IMR-90 (cell line): ENCODE data around the gene POLE3. TPM values are rescaled to one million over a fixed set of nuclear protein-coding genes. Genes with fewer than 3 reads are reported as not detected.

ENCODE experiments used
- ATAC-seq: fragments of 200-7000 bp; cut with Tn5 transposase; 2 replicates; pipeline ENCODE4 v1.9.1; 2020; ENCODE audit warnings: low read depth, mild to moderate bottlenecking, moderate library complexity
- BruUV-seq: library from RNA; stranded (reverse); fragments of 400-500 nt; replicated peaks from 2 replicates; lab custom pipeline; 2021; lab: Mats Ljungman, UMichigan
- CTCF ChIA-PET: fragments of 300-600 bp; formaldehyde crosslinking; extraction: SDS; loops from one replicate; lab custom pipeline; 2021; ENCODE audit warnings: antibody characterized with exemption; lab: Yijun Ruan, JAX
- POLR2A ChIA-PET: fragments of 300-600 bp; sonication (Branson Sonifier 250); formaldehyde crosslinking; loops from one replicate; lab custom pipeline; 2022; ENCODE audit warnings: antibody characterized with exemption; ENCODE audit not compliant: unreplicated experiment; lab: Charles Lee
- DNase-seq: peaks from one replicate; pipeline ENCODE4 v3.0.0; 2013
- H2AFZ ChIP-seq: replicated peaks from 2 replicates; pipeline ENCODE3; 2013; ENCODE audit warnings: low read length, mild to moderate bottlenecking; ENCODE audit not compliant: poor library complexity
- H2AK5ac ChIP-seq: 2 replicates; pipeline ENCODE4 v1.6.1; 2013; ENCODE audit warnings: low read depth, low read length, inconsistent platforms
- H2AK9ac ChIP-seq: replicated peaks from 2 replicates; pipeline ENCODE3; 2013; ENCODE audit warnings: mild to moderate bottlenecking, low read depth, low read length, moderate library complexity; ENCODE audit not compliant: poor library complexity
- H2BK120ac ChIP-seq: 2 replicates; pipeline ENCODE4 v1.6.1; 2013; ENCODE audit warnings: low read depth, low read length, inconsistent platforms
- H2BK15ac ChIP-seq: 3 replicates; pipeline ENCODE4 v1.6.1; 2013; ENCODE audit warnings: low read depth, low read length, inconsistent platforms
- H2BK20ac ChIP-seq: 2 replicates; pipeline ENCODE4 v1.6.1; 2013; ENCODE audit warnings: low read depth, mild to moderate bottlenecking, inconsistent platforms, low read length, moderate library complexity
- H2BK5ac ChIP-seq: 2 replicates; pipeline ENCODE4 v1.6.1; 2013; ENCODE audit warnings: mild to moderate bottlenecking, low read depth, low read length, inconsistent platforms; ENCODE audit not compliant: poor library complexity, severe bottlenecking
- H3K14ac ChIP-seq: replicated peaks from 2 replicates; pipeline ENCODE4 v1.6.1; 2013; ENCODE audit warnings: low read depth, low read length, inconsistent platforms
- H3K18ac ChIP-seq: 2 replicates; pipeline ENCODE4 v1.6.1; 2013; ENCODE audit warnings: low read depth, low read length, control low read depth
- H3K23ac ChIP-seq: 2 replicates; pipeline ENCODE4 v1.6.1; 2013; ENCODE audit warnings: low read depth, low read length, inconsistent platforms
- H3K27ac ChIP-seq: 2 replicates; pipeline ENCODE4 v1.5.1; 2013; ENCODE audit warnings: mild to moderate bottlenecking, control low read depth, low read length; ENCODE audit not compliant: insufficient read depth
- H3K27me3 ChIP-seq: 2 replicates; pipeline ENCODE4 v1.6.1; 2013; ENCODE audit warnings: low read length; ENCODE audit not compliant: control insufficient read depth, insufficient read depth
- H3K36me3 ChIP-seq: 2 replicates; pipeline ENCODE4 v1.6.1; 2013; ENCODE audit warnings: low read length, mixed read lengths; ENCODE audit not compliant: control insufficient read depth, insufficient read depth
- H3K4ac ChIP-seq: 2 replicates; pipeline ENCODE4 v1.6.1; 2013; ENCODE audit warnings: low read depth, low read length, inconsistent platforms
- H3K4me1 ChIP-seq: 2 replicates; pipeline ENCODE4 v1.6.1; 2013; ENCODE audit warnings: low read length, mixed read lengths; ENCODE audit not compliant: control insufficient read depth, insufficient read depth
- H3K4me2 ChIP-seq: 2 replicates; pipeline ENCODE4 v1.6.1; 2013; ENCODE audit warnings: low read depth, mild to moderate bottlenecking, control low read depth, low read length, moderate library complexity
- H3K4me3 ChIP-seq: 2 replicates; pipeline ENCODE4 v1.5.1; 2013; ENCODE audit warnings: low read depth, mild to moderate bottlenecking, control low read depth, low read length, moderate library complexity; ENCODE audit not compliant: insufficient read depth
- H3K56ac ChIP-seq: 2 replicates; pipeline ENCODE4 v1.6.1; 2013; ENCODE audit warnings: low read length, inconsistent platforms; ENCODE audit not compliant: insufficient read depth; ENCODE audit errors: extremely low read depth
- H3K79me1 ChIP-seq, 2 experiments: 2 replicates each; pipeline ENCODE4 v1.6.1; 2013; ENCODE audit warnings: low read length in 2 of 2, inconsistent platforms in 1 of 2, low read depth in 1 of 2
- H3K9ac ChIP-seq: 2 replicates; pipeline ENCODE4 v1.6.1; 2013; ENCODE audit warnings: low read depth, low read length, control low read depth
- H3K9me1 ChIP-seq: 2 replicates; pipeline ENCODE4 v1.6.1; 2013; ENCODE audit warnings: low read length, inconsistent platforms; ENCODE audit not compliant: insufficient read depth
- H3K9me3 ChIP-seq: 2 replicates; pipeline ENCODE4 v1.6.1; 2013; ENCODE audit warnings: low read length; ENCODE audit not compliant: control insufficient read depth, insufficient read depth
- H4K20me1 ChIP-seq: 2 replicates; pipeline ENCODE4 v1.6.1; 2013; ENCODE audit warnings: low read length, inconsistent platforms; ENCODE audit not compliant: insufficient read depth
- H4K5ac ChIP-seq: 2 replicates; pipeline ENCODE4 v1.6.1; 2013; ENCODE audit warnings: mild to moderate bottlenecking, low read depth, low read length, control low read depth
- H4K8ac ChIP-seq, 2 experiments: 2 replicates each; pipeline ENCODE4 v1.6.1; 2013; ENCODE audit warnings: low read depth in 2 of 2, low read length in 2 of 2, control low read depth in 1 of 2, inconsistent platforms in 1 of 2
- H4K91ac ChIP-seq: 2 replicates; pipeline ENCODE4 v1.6.1; 2013; ENCODE audit warnings: low read depth, low read length, inconsistent platforms; ENCODE audit not compliant: insufficient read depth
- CTCF ChIP-seq: conservative IDR thresholded peaks from 2 replicates; pipeline ENCODE4 v1.5.1; 2012; ENCODE audit warnings: mild to moderate bottlenecking, low read depth, low read length, improper control_type of control experiment
- ELK1 ChIP-seq: fragments of 150-350 bp; IDR thresholded peaks from 2 replicates; pipeline ENCODE4 v1.6.1; 2016; ENCODE audit warnings: low read depth, mild to moderate bottlenecking, low read length, moderate library complexity, borderline replicate concordance
- FOS ChIP-seq: fragments of 150-350 bp; IDR thresholded peaks from 2 replicates; pipeline ENCODE4 v1.6.1; 2016; ENCODE audit warnings: low read depth, low read length
- RCOR1 ChIP-seq: IDR thresholded peaks from 2 replicates; pipeline ENCODE4 v1.6.1; 2012; ENCODE audit warnings: mild to moderate bottlenecking, low read length, improper control_type of control experiment; ENCODE audit not compliant: insufficient replicate concordance
- RFX5 ChIP-seq: IDR thresholded peaks from 2 replicates; pipeline ENCODE4 v1.8.0; 2012; ENCODE audit warnings: low read depth, mild to moderate bottlenecking, low read length, moderate library complexity
- WGBS, 2 experiments: methylation state at CpG; one replicate each; pipeline versions ENCODE4 v1.1.5 to v1.1.7; 2013; ENCODE audit warnings: missing lambda C conversion rate in 2 of 2; ENCODE audit not compliant: insufficient read length in 1 of 2; ENCODE audit errors: extremely low coverage in 2 of 2; 5-methylcytosine and 5-hydroxymethylcytosine counted together
- dilution Hi-C: fragments of 300-500 bp; cut with HindIII; formaldehyde crosslinking; loops from one replicate; pipeline ENCODE4 v1.14.3; 2018; ENCODE audit warnings: low sequenced_read_pairs; ENCODE audit not compliant: unreplicated experiment
- in situ Hi-C: fragments of 300-500 bp; cut with MboI; formaldehyde crosslinking; loops from 3 replicates; pipeline ENCODE4 v1.14.3; 2019; ENCODE audit warnings: low sequenced_read_pairs, inconsistent platforms, mixed read lengths
- intact Hi-C: fragments of 100-400 bp; cut with micrococcal nuclease; formaldehyde crosslinking; loops from 2 replicates; pipeline ENCODE4 v1.10.0; 2022
- polyA plus RNA-seq, 3 experiments: library from polyadenylated mRNA; depleted of rRNA; stranded (reverse); fragments of >200 nt; gene quantifications; 2 replicates each; pipeline ENCODE4 v1.2.3, GENCODE V29; 2012; ENCODE audit warnings: low replicate concordance in 1 of 3
- total RNA-seq: library from RNA; depleted of rRNA; stranded (reverse); fragments of >200 nt; gene quantifications from 2 replicates; pipeline ENCODE4 v1.2.3, GENCODE V29; 2012

Gene POLE3
- total and polyA plus RNA-seq, 2 of the 4 experiments (the other 2 are of a cell fraction) = 34.8 to 43.0 TPM

DNA sequence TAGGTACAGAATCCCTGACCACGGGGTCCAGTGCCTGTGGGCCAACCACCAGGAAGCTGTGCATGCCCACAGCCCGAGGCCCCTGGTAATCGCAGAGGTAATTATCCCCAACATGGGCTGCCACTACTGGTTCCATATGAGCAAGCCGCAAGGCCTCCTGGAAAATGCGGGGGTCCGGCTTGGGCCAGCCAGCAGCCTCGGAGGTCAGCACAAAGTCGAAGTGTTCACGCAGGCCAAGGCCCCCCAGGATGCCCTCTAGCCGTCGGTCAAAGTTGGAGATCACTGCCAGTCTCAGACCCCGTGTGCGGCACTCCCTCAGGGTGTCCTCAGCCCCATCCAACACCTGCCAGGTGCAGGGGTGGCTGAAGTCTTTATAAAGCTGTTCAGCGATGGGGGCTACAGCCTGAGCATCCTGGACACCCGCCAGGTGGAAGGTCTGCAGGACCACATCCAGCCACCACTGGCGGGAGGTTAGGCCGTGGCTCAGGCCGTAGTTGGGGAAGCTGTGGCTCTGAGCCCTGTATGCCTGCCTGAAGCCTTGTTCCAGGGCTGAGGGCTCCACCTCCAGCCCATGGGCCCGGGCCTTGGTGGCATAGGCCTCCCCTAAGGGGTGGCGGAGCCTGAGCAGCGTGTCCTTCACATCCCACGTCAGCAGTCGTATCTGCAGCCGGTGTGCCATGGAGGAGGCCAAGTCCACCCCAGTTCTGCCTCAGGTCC is 36.6 kb downstream of the POLE3 start (continued):
- TF ChIP-seq ELK1 = no peak

DNA sequence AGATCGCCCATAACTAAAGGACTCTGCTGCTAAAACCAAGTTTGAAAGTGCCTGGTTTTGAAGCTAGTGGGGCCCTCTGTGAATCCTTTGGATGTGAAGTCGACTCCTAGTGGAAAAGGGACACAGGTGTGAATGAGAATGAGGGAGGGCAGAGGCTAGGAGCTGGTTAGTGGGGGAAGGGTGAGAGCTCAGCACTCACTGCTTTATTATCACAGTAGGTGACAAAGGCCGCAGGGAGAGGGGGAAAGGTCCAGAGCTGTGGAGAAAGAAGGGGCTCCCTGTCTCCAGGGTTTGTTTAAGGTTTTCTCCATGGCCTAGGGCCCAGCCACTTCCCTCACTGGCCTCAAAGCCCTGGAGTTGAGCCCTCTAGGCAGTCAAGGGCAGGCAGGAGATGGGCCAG is 37.2 kb downstream of the POLE3 start:
- Histone ChIP-seq H4K8ac (no peak overlapping the region), H3K27ac (no peak overlapping the region), H2AFZ (no peak overlapping the region), H3K4me2 (no peak overlapping the region), H3K27me3 (peaks cover 6% of the 10 kb centered on the region; the same call in 1 of the 2 replicates), H3K4me3 (no peak overlapping the region), H2AK5ac (no peak overlapping the region), H4K20me1 (no peaks in the 10 kb centered on the region), H3K14ac (no peak overlapping the region), H3K79me1 (peaks cover 0 to 8% of the 10 kb centered on the region in 2 experiments; a peak in 1 of 4 replicates), H2BK120ac (no peak overlapping the region), H2BK20ac (no peak overlapping the region), H3K9me3 (no peaks in the 10 kb centered on the region), H3K4me1 (peaks cover 2% of the 10 kb centered on the region; the same call in 1 of the 2 replicates), H4K91ac (no peak overlapping the region), H3K9me1 (no peaks in the 10 kb centered on the region), H4K5ac (no peak overlapping the region), H2BK5ac (no peak overlapping the region), H3K9ac (no peak overlapping the region), H3K18ac (no peak overlapping the region), H2BK15ac (no peak overlapping the region), H3K36me3 (peaks cover 12% of the 10 kb centered on the region; the same call in 1 of the 2 replicates), H3K23ac (no peak overlapping the region), H3K56ac (no peak overlapping the region), H2AK9ac (no peak overlapping the region), H3K4ac (no peak overlapping the region)
- TF ChIP-seq FOS (no peak), CTCF (no peak), RCOR1 (no peak), RFX5 (no peak)
- ChIA-PET CTCF (interaction anchor here (0.9 to 1.0 kb wide), 2 partner anchors 9 to 28 kb away, joined by 3 to 4 read pairs; partner anchors contain the start of gene ALAD), POLR2A (no interaction called here)
- WGBS, 2 experiments = 0% methylated on average over 1 of the region's 3 CpGs; no CpG with 5 or more reads in 1 of the 2 experiments
- intact Hi-C loops (no loop called here), dilution Hi-C loops (no loop called here), in situ Hi-C loops (no loop called here)
- no peak for ATAC-seq
- DNase-seq = no peak
- no TSS peak for BruUV-seq
